DOHH2 (cell line): ENCODE results near the gene INPPL1.

Source experiments
- H3F3A ChIP-seq: fragments of 200-600 bp; sonication (generic), shearing (Covaris generic); 2 replicates; pipeline ENCODE4 v1.6.0; 2016; ENCODE audit warnings: antibody characterized with exemption, mild to moderate bottlenecking; ENCODE audit not compliant: control insufficient read depth, insufficient read depth
- H3K27ac ChIP-seq: fragments of 200-600 bp; sonication (generic); 2 replicates; pipeline ENCODE4 v1.5.1; 2014; ENCODE audit warnings: low read depth, mild to moderate bottlenecking, low read length, moderate library complexity
- H3K27me3 ChIP-seq: fragments of 200-600 bp; sonication (generic); 2 replicates; pipeline ENCODE4 v1.6.1; 2014; ENCODE audit warnings: mild to moderate bottlenecking, low read length, mixed read lengths; ENCODE audit not compliant: control insufficient read depth
- H3K36me3 ChIP-seq: fragments of 200-600 bp; sonication (generic); 2 replicates; pipeline ENCODE4 v1.6.1; 2014; ENCODE audit warnings: mild to moderate bottlenecking, low read length, moderate library complexity, mixed read lengths; ENCODE audit not compliant: control insufficient read depth
- H3K4me1 ChIP-seq: fragments of 200-600 bp; sonication (generic); 2 replicates; pipeline ENCODE4 v1.6.1; 2014; ENCODE audit warnings: mild to moderate bottlenecking, low read length, mixed read lengths; ENCODE audit not compliant: control insufficient read depth
- H3K4me2 ChIP-seq: fragments of 200-600 bp; sonication (generic); 2 replicates; pipeline ENCODE4 v1.6.0; 2014; ENCODE audit warnings: mild to moderate bottlenecking, low read length, moderate library complexity
- H3K4me3 ChIP-seq: fragments of 200-600 bp; sonication (generic); 2 replicates; pipeline ENCODE4 v1.5.1; 2014; ENCODE audit warnings: mild to moderate bottlenecking, low read length, mixed read lengths
- H3K79me2 ChIP-seq: fragments of 200-600 bp; sonication (generic); 2 replicates; pipeline ENCODE4 v1.6.1; 2014; ENCODE audit warnings: mild to moderate bottlenecking, low read length, mixed read lengths; ENCODE audit not compliant: control insufficient read depth
- H3K9me2 ChIP-seq: fragments of 200-600 bp; sonication (generic); replicated peaks from 2 replicates; pipeline ENCODE4 v1.6.1; 2014; ENCODE audit warnings: mild to moderate bottlenecking, low read length, mixed read lengths; ENCODE audit not compliant: control insufficient read depth
- H3K9me3 ChIP-seq: fragments of 200-600 bp; sonication (generic); 2 replicates; pipeline ENCODE4 v1.6.1; 2014; ENCODE audit warnings: antibody characterized with exemption, low read length, mixed read lengths; ENCODE audit not compliant: control insufficient read depth, insufficient read depth
- H4K20me1 ChIP-seq: fragments of 200-600 bp; sonication (generic); 2 replicates; pipeline ENCODE4 v1.6.0; 2014; ENCODE audit warnings: low read depth, mild to moderate bottlenecking, antibody characterized with exemption, low read length, moderate library complexity; ENCODE audit not compliant: control insufficient read depth, insufficient read depth
- EZH2phosphoT487 ChIP-seq: fragments of 200-600 bp; sonication (generic); IDR thresholded peaks from 2 replicates; pipeline ENCODE4 v1.6.1; 2017; ENCODE audit warnings: borderline replicate concordance, mild to moderate bottlenecking, antibody characterized with exemption, low read length, moderate library complexity, mixed read lengths
- TF ChIP-seq, protein P1 (sequence below): fragments of 200-600 bp; sonication (generic); IDR thresholded peaks from one replicate; pipeline ENCODE4 v1.5.1; 2014; ENCODE audit warnings: antibody characterized with exemption, mild to moderate bottlenecking, low read depth, low read length; ENCODE audit not compliant: poor library complexity, severe bottlenecking

Gene INPPL1

DNA sequence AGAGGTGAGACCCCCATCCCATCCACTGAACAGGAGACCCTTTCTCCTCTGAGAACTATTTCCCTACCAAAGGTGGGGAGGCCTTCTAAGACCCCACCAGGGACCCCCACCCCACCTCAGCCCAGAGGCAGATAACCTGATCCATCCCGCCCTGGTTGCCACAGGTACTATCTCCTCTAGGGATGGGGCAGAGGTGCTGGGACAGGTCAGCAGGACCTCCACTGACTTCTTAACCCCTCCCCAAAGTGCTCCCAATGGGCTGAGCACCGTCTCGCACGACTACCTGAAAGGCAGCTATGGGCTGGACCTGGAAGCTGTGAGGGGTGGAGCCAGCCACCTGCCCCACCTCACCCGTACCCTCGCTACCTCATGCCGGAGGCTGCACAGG is 4.3 kb downstream of the INPPL1 start:
- H3K36me3 ChIP-seq = peaks cover 83% of the 10 kb centered on the region
- H3K9me3 ChIP-seq = no peaks in the 10 kb centered on the region
- H3K9me2 ChIP-seq = no peaks in the 10 kb centered on the region
- H3F3A ChIP-seq = no peaks in the 10 kb centered on the region
- no peaks in the 10 kb centered on the region for H3K27me3 ChIP-seq
- no peak for TF ChIP-seq EZH2phosphoT487
- TF ChIP-seq, protein P1, sequence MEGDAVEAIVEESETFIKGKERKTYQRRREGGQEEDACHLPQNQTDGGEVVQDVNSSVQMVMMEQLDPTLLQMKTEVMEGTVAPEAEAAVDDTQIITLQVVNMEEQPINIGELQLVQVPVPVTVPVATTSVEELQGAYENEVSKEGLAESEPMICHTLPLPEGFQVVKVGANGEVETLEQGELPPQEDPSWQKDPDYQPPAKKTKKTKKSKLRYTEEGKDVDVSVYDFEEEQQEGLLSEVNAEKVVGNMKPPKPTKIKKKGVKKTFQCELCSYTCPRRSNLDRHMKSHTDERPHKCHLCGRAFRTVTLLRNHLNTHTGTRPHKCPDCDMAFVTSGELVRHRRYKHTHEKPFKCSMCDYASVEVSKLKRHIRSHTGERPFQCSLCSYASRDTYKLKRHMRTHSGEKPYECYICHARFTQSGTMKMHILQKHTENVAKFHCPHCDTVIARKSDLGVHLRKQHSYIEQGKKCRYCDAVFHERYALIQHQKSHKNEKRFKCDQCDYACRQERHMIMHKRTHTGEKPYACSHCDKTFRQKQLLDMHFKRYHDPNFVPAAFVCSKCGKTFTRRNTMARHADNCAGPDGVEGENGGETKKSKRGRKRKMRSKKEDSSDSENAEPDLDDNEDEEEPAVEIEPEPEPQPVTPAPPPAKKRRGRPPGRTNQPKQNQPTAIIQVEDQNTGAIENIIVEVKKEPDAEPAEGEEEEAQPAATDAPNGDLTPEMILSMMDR = no peak
- peaks cover 34% of the 10 kb centered on the region for H3K79me2 ChIP-seq
- no peak overlapping the region for H3K27ac ChIP-seq
- H3K4me2 ChIP-seq = no peak overlapping the region
- H3K4me3 ChIP-seq = no peak overlapping the region
- no peaks in the 10 kb centered on the region for H4K20me1 ChIP-seq
- H3K4me1 ChIP-seq = peaks cover 16% of the 10 kb centered on the region

DNA sequence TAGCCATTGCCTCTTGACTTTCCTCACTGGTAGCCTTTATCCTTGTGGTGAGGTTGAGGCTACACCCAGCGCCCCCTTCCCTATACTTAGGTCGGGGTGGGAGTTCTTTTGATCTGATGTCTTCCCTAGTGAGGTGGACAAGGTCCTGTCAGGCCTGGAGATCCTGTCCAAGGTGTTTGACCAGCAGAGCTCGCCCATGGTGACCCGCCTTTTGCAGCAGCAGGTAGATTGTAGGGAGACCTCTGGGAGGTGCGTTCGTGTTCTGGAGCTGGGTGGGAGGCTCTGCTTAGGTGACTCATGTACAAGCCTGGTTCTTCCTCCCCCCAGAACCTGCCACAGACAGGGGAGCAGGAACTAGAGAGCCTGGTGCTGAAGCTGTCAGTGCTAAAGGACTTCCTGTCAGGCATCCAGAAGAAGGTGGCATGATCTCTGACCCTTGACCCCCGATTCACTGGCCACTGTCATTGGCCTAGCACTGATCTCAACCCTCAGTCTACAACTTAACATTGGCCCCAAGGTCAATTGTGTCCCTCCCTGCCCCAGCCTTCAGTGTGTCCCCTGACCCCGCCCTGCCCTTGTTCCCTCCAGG is 4.9 kb downstream of the INPPL1 start:
- TF ChIP-seq, protein P1 = no peak
- TF ChIP-seq EZH2phosphoT487 = no peak
- H3K4me3 ChIP-seq = no peak overlapping the region
- no peaks in the 10 kb centered on the region for H3K9me2 ChIP-seq
- H4K20me1 ChIP-seq = no peaks in the 10 kb centered on the region
- H3K9me3 ChIP-seq = no peaks in the 10 kb centered on the region
- H3K4me2 ChIP-seq = no peak overlapping the region
- H3K79me2 ChIP-seq = peaks cover 28% of the 10 kb centered on the region
- H3K4me1 ChIP-seq = peaks cover 16% of the 10 kb centered on the region
- H3K36me3 ChIP-seq = peaks cover 85% of the 10 kb centered on the region
- H3K27ac ChIP-seq = no peak overlapping the region
- no peaks in the 10 kb centered on the region for H3F3A ChIP-seq
- no peaks in the 10 kb centered on the region for H3K27me3 ChIP-seq

DNA sequence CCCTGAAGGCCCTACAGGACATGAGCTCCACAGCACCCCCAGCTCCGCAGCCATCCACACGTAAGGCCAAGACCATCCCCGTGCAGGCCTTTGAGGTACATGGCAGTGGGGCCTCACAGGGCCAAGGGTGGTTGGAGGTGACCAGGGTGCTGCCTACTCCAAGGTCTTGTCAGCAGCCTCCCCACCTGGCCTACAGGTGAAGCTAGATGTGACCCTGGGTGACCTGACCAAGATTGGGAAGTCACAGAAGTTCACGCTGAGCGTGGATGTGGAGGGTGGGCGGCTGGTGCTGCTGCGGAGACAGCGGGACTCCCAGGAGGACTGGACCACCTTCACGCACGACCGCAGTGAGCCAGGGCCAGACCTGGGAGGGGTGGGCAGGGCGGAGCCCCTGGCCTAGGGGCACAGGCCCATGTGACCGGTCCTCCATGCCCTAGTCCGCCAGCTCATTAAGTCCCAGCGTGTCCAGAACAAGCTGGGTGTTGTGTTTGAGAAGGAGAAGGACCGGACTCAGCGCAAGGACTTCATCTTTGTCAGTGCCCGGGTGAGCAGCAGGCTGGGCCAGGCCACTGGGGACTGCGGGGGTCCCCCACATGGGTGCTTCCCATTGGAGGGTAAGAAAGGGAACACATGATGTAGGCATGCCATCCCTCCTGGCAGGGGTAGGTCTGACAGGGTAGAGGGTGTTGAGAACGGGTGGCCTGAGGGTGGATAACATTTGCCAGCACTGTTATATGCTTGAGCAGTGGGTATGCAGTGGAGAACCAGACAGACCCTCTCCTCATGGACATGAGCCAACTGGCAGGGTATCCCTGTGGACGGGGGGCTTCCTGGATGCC is 5.6 kb downstream of the INPPL1 start:
- H3K36me3 ChIP-seq = peaks cover 89% of the 10 kb centered on the region
- H4K20me1 ChIP-seq = no peaks in the 10 kb centered on the region
- peaks cover 16% of the 10 kb centered on the region for H3K4me1 ChIP-seq
- H3K27ac ChIP-seq = no peak overlapping the region
- no peaks in the 10 kb centered on the region for H3F3A ChIP-seq
- TF ChIP-seq, protein P1 = no peak
- TF ChIP-seq EZH2phosphoT487 = no peak
- H3K9me3 ChIP-seq = no peaks in the 10 kb centered on the region
- no peaks in the 10 kb centered on the region for H3K27me3 ChIP-seq
- H3K4me2 ChIP-seq = no peak overlapping the region
- H3K4me3 ChIP-seq = no peak overlapping the region
- H3K9me2 ChIP-seq = no peaks in the 10 kb centered on the region
- peaks cover 22% of the 10 kb centered on the region for H3K79me2 ChIP-seq
